ENCODE results near the gene NUBP1.

GRCh38 chr16:10808850-10809249 is 65.2 kb downstream of the NUBP1 start:
- no peak for TF ChIP-seq CTCF (IDR thresholded peaks at IDR 0.05)
- TF ChIP-seq POLR2A (IDR thresholded peaks at IDR 0.05), result no peak

All from right lobe of liver (tissue), 4 donors.